ENCODE measurements around the gene ITGA4.
A peak's percentile ranks its signal among the peaks of the same experiment; 100 is the strongest.

ITGA4 gene

DNA sequence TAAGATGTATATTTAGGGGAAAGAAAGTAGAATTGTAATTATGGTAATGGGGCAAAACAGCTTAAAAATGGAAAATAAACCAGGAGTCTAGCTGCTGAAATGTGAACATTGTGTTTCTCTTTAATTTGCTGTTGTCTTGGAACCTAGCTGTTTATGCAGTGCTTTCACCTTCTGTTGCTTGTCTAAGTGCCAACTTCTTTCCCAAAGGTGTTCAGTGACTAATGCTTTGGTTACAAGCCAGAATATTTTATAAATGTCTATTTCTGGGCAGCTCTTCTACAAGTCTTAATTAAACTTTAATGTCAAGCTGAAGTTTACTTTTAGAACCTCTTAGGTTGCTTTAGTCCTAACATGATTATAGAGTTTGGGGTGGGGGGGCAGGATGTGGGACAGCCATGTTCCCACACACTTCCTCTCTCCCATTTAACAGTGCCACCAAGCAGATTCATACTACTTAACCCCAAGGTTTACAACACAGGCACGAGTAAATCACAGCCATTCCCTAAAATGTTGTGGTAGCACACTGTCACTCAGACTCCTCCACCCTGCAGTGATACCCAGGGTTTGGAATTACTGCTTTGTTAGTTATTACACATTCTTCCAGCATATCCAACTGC, 60.6 kb downstream of the ITGA4 start:
- DNase-seq = no peak

GRCh38 chr2:181520253-181520652, 63.1 kb downstream of the ITGA4 start:
- no peak for DNase-seq

GRCh38 chr2:181523756-181524155, 66.6 kb downstream of the ITGA4 start:
- no peak for DNase-seq

GRCh38 chr2:181526014-181526413, 68.8 kb downstream of the ITGA4 start:
- no peak for DNase-seq

GRCh38 chr2:181527058-181527457, 69.9 kb downstream of the ITGA4 start:
- no peak for DNase-seq

GRCh38 chr2:181528441-181528840, 71.3 kb downstream of the ITGA4 start:
- no peak for DNase-seq

- DNase-seq = no peak
Measured at GRCh38 chr2:181536730-181537129, 79.5 kb downstream of the ITGA4 start.

- no peak for DNase-seq
Measured at GRCh38 chr2:181540421-181540820, 83.2 kb downstream of the ITGA4 start.

- no peak for DNase-seq
Measured at GRCh38 chr2:181542170-181542569, 85.0 kb downstream of the ITGA4 start.

DNA sequence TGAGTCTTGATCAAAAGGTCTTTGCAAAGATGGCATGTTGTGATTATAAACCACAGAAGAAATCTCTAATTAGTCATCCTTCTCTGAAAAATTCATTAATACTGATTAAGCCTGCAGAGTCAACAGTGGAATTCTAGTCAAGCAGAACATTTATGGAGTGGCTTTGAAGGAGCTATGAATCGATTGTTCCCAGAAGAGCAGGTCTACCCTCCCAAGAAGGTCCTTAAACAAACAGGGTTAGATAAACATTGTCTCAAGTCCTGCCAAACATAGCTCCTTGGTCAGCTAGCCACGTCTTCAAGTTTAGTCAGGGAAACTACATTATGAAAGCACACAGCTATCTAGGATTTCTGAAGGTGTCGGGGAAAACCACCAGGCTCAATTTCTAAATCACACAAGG, 88.9 kb downstream of the ITGA4 start:
- DNase-seq = peak; percentile 91

DNA sequence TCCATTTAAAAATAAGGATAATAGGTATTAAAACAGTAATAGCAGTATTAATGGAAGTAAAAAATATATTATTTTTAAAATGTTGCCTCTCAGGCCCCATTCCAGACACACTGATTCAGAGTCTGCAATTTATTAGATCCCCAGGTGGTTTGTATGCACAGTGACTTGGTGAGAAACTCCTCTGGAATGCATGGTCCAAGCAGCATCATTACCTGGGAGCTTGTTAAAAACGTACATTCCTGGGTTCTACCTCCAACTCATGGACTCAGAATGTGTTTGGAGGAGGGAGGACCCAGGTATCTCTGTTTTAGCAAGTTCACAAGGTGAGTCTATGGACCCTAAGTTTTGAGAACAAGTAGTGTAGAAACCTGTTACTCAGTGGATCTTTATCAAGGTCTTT, 95.6 kb downstream of the ITGA4 start:
- no peak for DNase-seq

GRCh38 chr2:181553244-181553643, 96.1 kb downstream of the ITGA4 start:
- DNase-seq = no peak

- DNase-seq = no peak
Measured at GRCh38 chr2:181554061-181554830, 97.1 kb downstream of the ITGA4 start.

- DNase-seq = no peak
Measured at GRCh38 chr2:181558371-181558770, 101.2 kb downstream of the ITGA4 start.

- no peak for DNase-seq
Measured at GRCh38 chr2:181563101-181563692, 106.0 kb downstream of the ITGA4 start.

DNA sequence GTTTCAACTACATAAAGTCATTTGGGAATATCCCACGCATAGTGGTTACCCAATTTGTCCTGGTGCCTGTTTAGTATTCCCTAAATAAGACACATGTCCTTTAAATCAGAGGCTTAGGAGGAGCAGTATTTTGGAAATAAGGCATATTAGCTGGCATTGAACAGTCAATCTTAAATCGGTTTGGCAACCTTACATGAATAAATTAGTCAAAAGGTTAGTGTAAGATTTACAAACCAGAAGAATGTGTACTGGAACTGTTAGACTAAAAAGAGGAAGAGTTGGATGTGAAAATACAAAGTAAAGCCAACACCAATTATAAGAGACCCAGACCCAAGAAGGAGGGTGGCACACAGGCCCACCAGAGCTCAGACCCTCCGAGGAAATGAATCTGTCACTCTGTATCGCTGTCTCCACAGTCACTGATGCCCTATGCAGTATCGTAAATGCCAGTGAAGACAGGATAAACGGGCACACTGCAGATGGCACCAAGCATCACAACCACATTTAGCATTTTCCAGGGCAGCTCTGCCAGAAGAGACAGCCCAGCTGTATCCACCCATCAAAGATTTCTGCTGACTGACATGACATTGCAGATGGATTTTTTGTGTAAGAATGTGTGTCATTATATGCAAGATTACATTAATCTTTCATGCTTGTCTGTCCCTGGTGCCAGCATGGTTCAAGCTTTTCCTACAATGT, 109.3 kb downstream of the ITGA4 start:
- no peak for DNase-seq

- no peak for DNase-seq
Measured at GRCh38 chr2:181570059-181570458, 112.9 kb downstream of the ITGA4 start.

- DNase-seq = no peak
Measured at GRCh38 chr2:181570833-181571661, 113.9 kb downstream of the ITGA4 start.

- DNase-seq = no peak
Measured at GRCh38 chr2:181573140-181573736, 116.1 kb downstream of the ITGA4 start.

DNA sequence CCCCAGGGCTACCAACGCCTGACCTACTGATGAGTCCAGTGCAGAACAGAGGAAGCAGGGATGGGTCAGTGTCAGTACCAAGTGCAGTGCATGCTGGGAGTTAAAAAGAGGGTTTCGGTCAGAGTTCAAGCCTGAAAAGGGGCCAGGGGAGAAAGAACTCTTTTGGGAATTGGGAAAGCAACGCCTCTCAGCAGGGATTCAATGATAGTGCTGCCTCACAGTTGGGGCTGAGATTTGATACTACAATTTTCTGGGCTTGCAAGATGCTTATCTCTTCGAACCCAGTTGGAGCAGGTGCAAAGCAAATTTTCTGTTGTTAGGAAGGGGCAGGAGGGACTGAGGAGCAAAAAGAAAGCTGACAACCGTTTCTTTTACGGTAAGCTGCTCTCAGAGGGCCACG, 117.1 kb downstream of the ITGA4 start:
- no peak for DNase-seq

- DNase-seq = no peak
Measured at GRCh38 chr2:181575024-181575649, 118.0 kb downstream of the ITGA4 start.

DNA sequence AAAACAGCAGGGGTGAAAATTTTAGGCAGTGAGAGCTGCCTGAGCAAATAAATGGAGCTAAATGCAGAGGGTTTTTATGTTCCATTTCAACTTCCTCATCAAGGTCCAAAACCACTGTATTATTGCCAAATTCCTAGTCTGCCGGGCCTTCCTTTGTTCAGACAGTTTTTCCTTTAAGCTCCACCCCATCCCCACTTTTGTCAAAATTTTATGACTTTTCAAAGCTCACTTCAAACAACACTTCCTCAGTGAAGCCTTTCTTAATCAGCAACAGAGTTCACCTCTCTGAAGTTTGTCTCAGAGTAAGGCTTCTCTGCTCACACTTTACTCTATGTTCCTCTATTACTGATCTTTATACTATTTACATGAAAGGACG, 118.5 kb downstream of the ITGA4 start:
- no peak for DNase-seq

Data from DMS79 (cell line).